Osteoblast (primary cell): ENCODE results near the gene TRIM47. TPM values are rescaled to one million over a fixed set of nuclear protein-coding genes. Genes with fewer than 3 reads are reported as not detected.
"Not testable (repeated sequence)": the region's sequence is repeated elsewhere in the genome, so short reads cannot be mapped to it uniquely, and the experiment has no call there.

Source experiments
- DNase-seq: peaks from one replicate; pipeline ENCODE4 v3.0.0; 2011; ENCODE audit warnings: low spot score, mixed read lengths; ENCODE audit not compliant: insufficient read length; ENCODE audit errors: missing footprints
- H2AFZ ChIP-seq: 2 replicates; pipeline ENCODE4 v1.6.0; 2011; ENCODE audit warnings: mild to moderate bottlenecking, low read length
- H3K27ac ChIP-seq: 2 replicates; pipeline ENCODE4 v1.5.1; 2011; ENCODE audit warnings: mild to moderate bottlenecking, low read depth, low read length, moderate library complexity
- H3K27me3 ChIP-seq: 2 replicates; pipeline ENCODE4 v1.6.0; 2012; ENCODE audit warnings: mild to moderate bottlenecking, control low read depth, inconsistent platforms, low read length, moderate library complexity; ENCODE audit not compliant: insufficient read depth
- H3K36me3 ChIP-seq: 2 replicates; pipeline ENCODE4 v1.5.1; 2011; ENCODE audit warnings: mild to moderate bottlenecking, low read length, control low read depth, moderate library complexity; ENCODE audit not compliant: insufficient read depth
- H3K4me1 ChIP-seq: 2 replicates; pipeline ENCODE4 v1.5.1; 2011; ENCODE audit warnings: mild to moderate bottlenecking, low read length, control low read depth, moderate library complexity; ENCODE audit not compliant: insufficient read depth
- H3K4me2 ChIP-seq: 2 replicates; pipeline ENCODE4 v1.6.0; 2011; ENCODE audit warnings: mild to moderate bottlenecking, low read length; ENCODE audit not compliant: insufficient read depth
- H3K4me3 ChIP-seq: fragments of 200-600 bp; sonication (generic); 3 replicates; pipeline ENCODE4 v1.5.1; 2012; ENCODE audit warnings: mild to moderate bottlenecking, low read length, inconsistent platforms; ENCODE audit not compliant: insufficient read depth
- H3K79me2 ChIP-seq: 2 replicates; pipeline ENCODE4 v1.6.0; 2012; ENCODE audit warnings: mild to moderate bottlenecking, low read length, control low read depth, inconsistent platforms; ENCODE audit not compliant: insufficient read depth
- H3K9me3 ChIP-seq: 2 replicates; pipeline ENCODE4 v1.5.1; 2011; ENCODE audit warnings: low read depth, low read length, control low read depth
- H4K20me1 ChIP-seq: 2 replicates; pipeline ENCODE4 v1.6.0; 2012; ENCODE audit warnings: mild to moderate bottlenecking, low read length, control low read depth; ENCODE audit not compliant: insufficient read depth
- CTCF ChIP-seq: IDR thresholded peaks from 2 replicates; pipeline ENCODE4 v1.5.1; 2011; ENCODE audit warnings: mild to moderate bottlenecking, low read depth, low read length, moderate library complexity; ENCODE audit errors: extremely low read depth
- total RNA-seq: library from RNA; depleted of rRNA; stranded (reverse); fragments of >200 nt; gene quantifications from 2 replicates; pipeline ENCODE4 v1.2.3, GENCODE V29; 2012

TRIM47 gene
- total RNA-seq, 1 donor, result 21.7 TPM

DNA sequence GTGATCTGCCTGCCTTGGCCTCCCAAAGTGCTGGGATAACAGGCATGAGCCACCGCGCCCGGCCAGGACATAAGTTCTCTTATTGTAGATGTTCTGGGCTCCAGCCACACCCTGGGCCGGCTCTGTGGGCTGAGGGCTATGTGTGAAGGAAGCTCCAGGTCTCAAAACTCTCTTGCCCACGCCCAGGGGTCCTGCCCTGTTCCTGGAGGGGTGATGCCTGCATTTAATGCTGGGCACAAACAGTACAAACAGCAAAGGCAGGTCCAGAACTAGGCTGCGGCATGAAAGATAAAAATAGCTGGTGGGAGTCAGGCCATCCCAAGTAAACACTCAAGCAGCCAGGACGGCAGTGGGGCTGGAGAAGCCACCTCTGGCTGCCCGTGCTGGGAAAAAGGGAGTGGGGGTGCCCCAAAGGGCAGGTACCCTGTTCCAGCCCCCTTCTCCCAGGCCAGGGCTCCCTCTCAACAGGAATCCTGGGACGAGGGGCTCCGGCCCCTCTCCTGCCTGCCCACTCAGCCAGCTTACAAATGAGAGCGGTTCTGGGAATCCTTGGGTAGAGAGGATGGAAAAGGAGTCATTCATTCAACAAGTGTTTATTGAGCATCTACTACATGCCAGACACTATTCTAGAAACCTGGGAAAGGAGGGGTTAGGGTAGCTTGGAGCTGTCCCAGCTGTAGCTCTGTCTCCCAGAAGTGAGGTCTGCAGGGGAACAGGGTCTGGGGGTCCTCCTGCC, 4.6 kb downstream of the TRIM47 start:
- TF ChIP-seq CTCF, result no peak
- peaks cover 40% of the 10 kb centered on the region for H3K4me1 ChIP-seq
- peak; percentile 32 for DNase-seq

DNA sequence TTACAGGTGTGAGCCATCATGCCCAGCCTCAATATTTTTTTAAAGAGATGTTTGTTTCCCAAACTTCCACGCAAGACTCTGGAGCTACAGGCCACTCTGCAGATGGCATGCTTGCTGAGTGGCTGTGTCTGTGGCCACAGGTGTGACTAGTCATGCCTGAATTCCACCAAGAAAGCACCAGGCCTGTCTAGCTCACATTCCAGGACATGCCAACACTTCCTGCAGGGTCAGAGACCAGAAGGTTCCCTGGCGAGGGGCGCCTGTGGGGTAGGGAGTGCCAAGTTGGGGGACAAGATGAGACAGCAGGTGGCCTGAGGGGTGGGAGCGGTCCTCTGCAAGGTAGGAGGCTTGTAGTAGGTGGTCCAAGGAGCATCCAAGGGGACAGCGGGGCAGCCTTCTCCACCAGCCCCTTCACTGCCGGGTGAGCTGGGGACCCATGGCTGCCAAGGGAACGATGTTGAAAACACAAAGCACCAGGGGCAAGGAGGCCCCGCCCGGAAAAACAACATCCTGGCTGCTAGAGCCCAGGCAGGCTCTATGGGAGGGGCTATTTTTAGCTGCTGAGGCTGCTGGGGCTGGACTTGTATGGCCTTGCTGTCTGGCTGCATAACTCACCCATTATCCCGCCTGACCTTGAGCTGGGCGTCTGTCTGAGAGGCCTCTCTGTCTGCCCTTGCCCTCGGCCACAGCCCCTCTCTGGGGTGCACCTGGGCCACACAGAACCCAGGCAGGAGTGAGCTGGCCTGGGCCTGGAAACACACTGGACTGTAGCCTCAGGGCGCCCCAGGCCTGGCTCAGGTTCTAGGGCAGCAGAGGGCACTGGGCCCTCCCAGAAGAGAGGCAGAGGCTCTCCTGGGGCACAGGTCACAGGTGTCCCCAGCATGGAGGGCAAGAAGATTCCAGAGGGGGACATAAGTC, 5.7 kb downstream of the TRIM47 start:
- no peaks in the 10 kb centered on the region for H3K27me3 ChIP-seq
- H3K79me2 ChIP-seq, result no peaks in the 10 kb centered on the region
- H3K9me3 ChIP-seq, result no peaks in the 10 kb centered on the region
- H3K4me2 ChIP-seq, result peak overlapping the region; percentile 20
- H2AFZ ChIP-seq, result peak overlapping the region; percentile 63
- peak overlapping the region; percentile 80 for H3K27ac ChIP-seq
- H4K20me1 ChIP-seq, result peaks cover 3% of the 10 kb centered on the region
- DNase-seq, result peak; percentile 98
- H3K36me3 ChIP-seq, result no peaks in the 10 kb centered on the region
- H3K4me1 ChIP-seq, result peaks cover 40% of the 10 kb centered on the region
- H3K4me3 ChIP-seq, result peak overlapping the region; percentile 16
- no peak for TF ChIP-seq CTCF

More for the DNA sequence above, 4.6 kb downstream of the TRIM47 start:
- H3K27me3 ChIP-seq, result peaks cover under 1% of the 10 kb centered on the region
- no peaks in the 10 kb centered on the region for H3K79me2 ChIP-seq
- H3K27ac ChIP-seq, result no peak overlapping the region
- H3K4me3 ChIP-seq, result no peak overlapping the region
- no peak overlapping the region for H2AFZ ChIP-seq
- no peaks in the 10 kb centered on the region for H3K36me3 ChIP-seq
- H3K4me2 ChIP-seq, result no peak overlapping the region
- no peaks in the 10 kb centered on the region for H3K9me3 ChIP-seq
- H4K20me1 ChIP-seq, result peaks cover 3% of the 10 kb centered on the region

GRCh38 chr17:75870228-75870627, 8.2 kb downstream of the TRIM47 start:
- H3K9me3 ChIP-seq, H3K79me2 ChIP-seq, H3K36me3 ChIP-seq, H2AFZ ChIP-seq, H4K20me1 ChIP-seq, H3K4me2 ChIP-seq, H3K27me3 ChIP-seq, H3K4me3 ChIP-seq, H3K27ac ChIP-seq: not testable (repeated sequence)
- DNase-seq, result peak; percentile 15
- H3K4me1 ChIP-seq, result peaks cover 17% of the 10 kb centered on the region

DNA sequence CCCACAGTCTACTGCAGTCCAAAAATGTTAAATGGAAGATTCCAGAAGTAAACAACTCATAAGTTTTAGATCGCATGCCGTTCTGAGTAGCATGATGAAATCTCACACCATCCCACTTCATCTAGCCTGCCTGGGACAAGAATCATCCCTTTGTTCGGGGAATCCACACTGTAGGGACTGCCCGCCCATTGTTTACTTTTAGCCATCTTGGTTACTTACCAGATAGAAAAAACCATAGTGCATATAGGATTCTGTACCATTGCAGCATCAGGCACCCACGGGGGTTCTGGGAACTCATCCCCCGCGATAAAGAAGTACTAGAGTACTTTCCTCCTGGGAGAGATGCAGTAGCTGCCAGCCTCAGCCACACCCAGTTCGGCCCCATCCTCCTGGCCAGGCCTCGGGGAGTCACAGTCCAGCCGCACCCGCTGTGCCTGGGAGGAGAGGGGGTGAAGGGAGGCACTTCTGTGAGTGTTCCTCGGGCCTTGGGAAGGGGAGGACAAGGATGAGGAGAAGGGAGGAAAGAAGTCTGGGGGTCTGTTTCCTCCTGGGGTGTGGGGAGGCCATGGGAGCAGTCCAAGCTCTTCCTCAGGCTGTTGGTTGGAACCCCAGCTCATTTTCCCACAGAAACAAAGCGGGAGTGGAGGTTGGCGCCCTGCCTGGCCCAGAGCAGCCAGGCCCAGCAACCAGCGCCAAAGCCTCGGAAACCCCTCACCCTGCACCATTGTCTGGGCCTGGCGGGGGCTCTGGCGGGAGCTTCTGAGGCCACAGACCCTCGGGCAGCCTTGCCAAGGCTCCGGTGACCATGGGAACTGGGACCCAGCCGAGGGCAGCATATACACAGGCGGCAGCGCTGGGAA, 8.9 kb downstream of the TRIM47 start:
- Histone ChIP-seq H3K4me3 (no peak overlapping the region), H3K27ac (peak overlapping the region; percentile 45)

GRCh38 chr17:75868730-75869281, 9.6 kb downstream of the TRIM47 start:
- H2AFZ ChIP-seq, result peak overlapping the region; percentile 88
- not testable (repeated sequence) for H3K4me3 ChIP-seq, H4K20me1 ChIP-seq, H3K27me3 ChIP-seq, H3K36me3 ChIP-seq, H3K27ac ChIP-seq, H3K4me2 ChIP-seq, H3K79me2 ChIP-seq, H3K9me3 ChIP-seq
- peak; percentile 26 for DNase-seq
- H3K4me1 ChIP-seq, result peaks cover 17% of the 10 kb centered on the region

More for the DNA sequence above, 8.9 kb downstream of the TRIM47 start:
- H2AFZ ChIP-seq, result peak overlapping the region; percentile 88
- peak; percentile 95 for DNase-seq
- no peaks in the 10 kb centered on the region for H3K27me3 ChIP-seq
- peak overlapping the region; percentile 7 for H3K4me2 ChIP-seq
- H3K4me1 ChIP-seq, result peaks cover 17% of the 10 kb centered on the region
- H3K9me3 ChIP-seq, result no peaks in the 10 kb centered on the region
- TF ChIP-seq CTCF, result no peak
- no peaks in the 10 kb centered on the region for H3K36me3 ChIP-seq
- H3K79me2 ChIP-seq, result no peaks in the 10 kb centered on the region
- no peaks in the 10 kb centered on the region for H4K20me1 ChIP-seq
